Measurements from ENCODE around the gene SLC22A1. TPM values are rescaled to one million over a fixed set of nuclear protein-coding genes. Genes with fewer than 3 reads are reported as not detected.
"Not testable (repeated sequence)": the region's sequence is repeated elsewhere in the genome, so short reads cannot be mapped to it uniquely, and the experiment has no call there.

Gene SLC22A1
- total RNA-seq, 1 donor from 2014 or later = 1.1 TPM

GRCh38 chr6:160160450-160160849 is 38.8 kb downstream of the SLC22A1 start:
- ATAC-seq (no peak), DNase-seq (ENCODE audit: low spot score) (no peak)
- intact Hi-C loops (cut with DNase I) = no loop called here

- DNase-seq (ENCODE audit: low spot score) = no peak
- intact Hi-C loops (cut with DNase I) = no loop called here
- no peak for ATAC-seq
These were observed 39.5 kb downstream of the SLC22A1 start for GRCh38 chr6:160160929-160161646.

GRCh38 chr6:160161647-160161986 is 40.0 kb downstream of the SLC22A1 start:
- DNase-seq (ENCODE audit: low spot score) (no peak), ATAC-seq (no peak)
- intact Hi-C loops (cut with DNase I) = no loop called here

GRCh38 chr6:160162030-160162566 is 40.5 kb downstream of the SLC22A1 start:
- ATAC-seq = no peak
- intact Hi-C loops (cut with DNase I) = no loop called here
- DNase-seq (ENCODE audit: low spot score) = no peak

GRCh38 chr6:160163425-160163824 is 41.8 kb downstream of the SLC22A1 start:
- intact Hi-C loops (cut with DNase I) = no loop called here
- ATAC-seq = no peak
- no peak for DNase-seq (ENCODE audit: low spot score)

- intact Hi-C loops (cut with DNase I) = no loop called here
- ATAC-seq (no peak), DNase-seq (ENCODE audit: low spot score) (no peak)
These were observed 42.3 kb downstream of the SLC22A1 start for GRCh38 chr6:160163912-160164311.

- DNase-seq (ENCODE audit: low spot score); intact Hi-C loops (cut with DNase I); ATAC-seq: not testable (repeated sequence)
These were observed 44.3 kb downstream of the SLC22A1 start for GRCh38 chr6:160165928-160166327.

- DNase-seq (ENCODE audit: low spot score) = no peak
- ATAC-seq = no peak
- intact Hi-C loops (cut with DNase I) = no loop called here
These were observed 46.2 kb downstream of the SLC22A1 start for GRCh38 chr6:160167604-160168399.

- intact Hi-C loops (cut with DNase I) = no loop called here
- no peak for DNase-seq (ENCODE audit: low spot score)
- peak; percentile 45 for ATAC-seq
These were observed 48.5 kb downstream of the SLC22A1 start for GRCh38 chr6:160170018-160170680.

- intact Hi-C loops (cut with DNase I) = no loop called here
- DNase-seq (ENCODE audit: low spot score) = no peak
- no peak for ATAC-seq
These were observed 51.1 kb downstream of the SLC22A1 start for GRCh38 chr6:160172704-160173103.

- no peak for DNase-seq (ENCODE audit: low spot score)
- intact Hi-C loops (cut with DNase I) = no loop called here
- no peak for ATAC-seq
These were observed 52.4 kb downstream of the SLC22A1 start for GRCh38 chr6:160173806-160174527.

- intact Hi-C loops (cut with DNase I) = no loop called here
- DNase-seq (ENCODE audit: low spot score) (no peak), ATAC-seq (no peak)
These were observed 53.1 kb downstream of the SLC22A1 start for GRCh38 chr6:160174681-160175080.

- ATAC-seq (no peak), DNase-seq (ENCODE audit: low spot score) (no peak)
- intact Hi-C loops (cut with DNase I) = no loop called here
These were observed 55.6 kb downstream of the SLC22A1 start for GRCh38 chr6:160177220-160177619.

GRCh38 chr6:160178271-160178670 is 56.7 kb downstream of the SLC22A1 start:
- DNase-seq (ENCODE audit: low spot score) (no peak), ATAC-seq (no peak)
- intact Hi-C loops (cut with DNase I) = no loop called here

- DNase-seq (ENCODE audit: low spot score) (no peak), ATAC-seq (no peak)
- intact Hi-C loops (cut with DNase I) = no loop called here
These were observed 59.1 kb downstream of the SLC22A1 start for GRCh38 chr6:160180706-160181105.

GRCh38 chr6:160188773-160189172 is 67.2 kb downstream of the SLC22A1 start:
- DNase-seq (ENCODE audit: low spot score) (no peak), ATAC-seq (no peak)
- intact Hi-C loops (cut with DNase I) = no loop called here

GRCh38 chr6:160190081-160190480 is 68.5 kb downstream of the SLC22A1 start:
- intact Hi-C loops (cut with DNase I) = no loop called here
- no peak for ATAC-seq
- DNase-seq (ENCODE audit: low spot score) = no peak

- no peak for DNase-seq (ENCODE audit: low spot score)
- ATAC-seq = no peak
- intact Hi-C loops (cut with DNase I) = no loop called here
These were observed 69.4 kb downstream of the SLC22A1 start for GRCh38 chr6:160190973-160191372.

- intact Hi-C loops (cut with DNase I) = no loop called here
- ATAC-seq (no peak), DNase-seq (ENCODE audit: low spot score) (no peak)
These were observed 71.2 kb downstream of the SLC22A1 start for GRCh38 chr6:160192840-160193239.
